GM04503 (cell line): ENCODE results near the gene RHOD.

Experiments
- DNase-seq: peaks from one replicate; pipeline ENCODE4 v3.0.0-alpha.2; 2012; ENCODE audit warnings: low read depth

Gene RHOD

GRCh38 chr11:67117672-67118180, 61.1 kb downstream of the RHOD start:
- DNase-seq, result no peak

DNA sequence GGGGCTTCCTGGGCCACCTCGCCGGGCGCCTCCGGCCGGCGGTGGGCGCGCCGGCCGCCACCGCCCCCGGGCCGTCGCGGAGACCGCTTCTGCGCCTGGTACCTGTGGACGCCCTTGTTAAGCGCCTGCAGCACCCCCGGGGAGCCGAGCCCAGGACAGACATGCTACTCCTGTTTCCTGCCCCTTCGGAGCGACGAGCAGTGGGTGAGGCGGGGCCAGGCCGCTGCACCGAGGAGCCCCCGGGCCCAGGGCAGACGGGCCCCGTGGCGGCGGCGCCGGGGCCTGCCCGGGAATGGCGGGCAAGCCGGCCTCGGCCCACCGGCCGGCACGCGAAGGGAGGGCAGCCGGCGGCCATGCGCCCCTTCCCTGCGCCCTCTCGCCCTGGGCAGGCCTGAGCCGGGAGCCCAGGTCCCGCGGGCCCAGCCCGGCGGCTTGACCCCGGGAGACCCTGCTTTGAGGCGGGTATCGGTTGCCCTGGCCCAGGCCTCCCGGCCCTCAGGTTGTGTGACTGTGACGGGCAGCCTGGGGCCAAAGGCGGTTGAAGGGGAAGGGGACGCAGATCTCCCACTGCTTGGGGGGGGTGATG, 61.6 kb downstream of the RHOD start:
- DNase-seq, result no peak

DNA sequence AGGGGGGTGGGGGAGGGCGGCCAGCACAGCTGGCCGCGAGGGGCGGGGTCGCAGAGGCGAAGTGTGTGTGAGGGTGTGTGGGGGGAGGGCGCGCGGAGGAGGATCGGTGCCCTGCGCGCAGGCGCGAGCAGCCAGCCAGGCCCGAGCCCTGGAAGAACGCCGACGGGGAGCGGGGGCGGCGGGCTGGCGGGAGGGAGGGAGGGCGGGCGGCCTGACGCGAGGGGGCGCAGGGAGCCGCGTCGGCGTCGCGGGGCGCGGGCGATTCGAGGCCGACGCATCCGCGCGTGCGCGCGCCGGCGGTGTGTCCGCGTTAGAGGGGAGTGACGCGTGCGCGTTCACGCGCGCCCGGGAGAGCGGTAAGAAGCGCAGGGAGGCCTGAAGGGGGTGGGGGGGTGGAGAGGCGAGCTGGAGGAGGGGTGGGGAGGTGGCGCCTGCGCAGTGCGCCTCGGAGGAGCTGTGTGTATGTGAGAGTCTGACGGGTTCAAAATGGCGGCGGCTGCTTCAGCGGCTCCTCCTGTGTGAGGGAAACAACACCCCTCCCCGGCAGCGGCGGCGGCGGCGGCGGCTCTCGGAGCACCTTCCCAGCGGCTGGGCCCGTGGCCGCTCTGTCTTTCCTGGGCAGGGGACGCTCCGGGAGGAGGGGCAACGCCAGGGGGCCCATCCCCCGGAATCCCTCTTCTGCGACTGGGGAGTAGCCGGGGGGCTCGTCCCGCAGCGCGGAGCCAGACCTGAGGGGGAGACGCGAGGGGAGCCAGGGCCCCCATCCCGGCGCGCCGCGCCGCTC, 62.3 kb downstream of the RHOD start, which contains the start of gene KDM2A:
KDM2A (plus strand) TSS at position 463 of the 784 bp plus-strand sequence. CDS start 2,054 bp downstream, outside the sequence.
- DNase-seq, result peak; percentile 85

- no peak for DNase-seq
Measured at GRCh38 chr11:67119585-67120391, 63.1 kb downstream of the RHOD start.

GRCh38 chr11:67120456-67120855, 63.8 kb downstream of the RHOD start:
- DNase-seq, result no peak

DNA sequence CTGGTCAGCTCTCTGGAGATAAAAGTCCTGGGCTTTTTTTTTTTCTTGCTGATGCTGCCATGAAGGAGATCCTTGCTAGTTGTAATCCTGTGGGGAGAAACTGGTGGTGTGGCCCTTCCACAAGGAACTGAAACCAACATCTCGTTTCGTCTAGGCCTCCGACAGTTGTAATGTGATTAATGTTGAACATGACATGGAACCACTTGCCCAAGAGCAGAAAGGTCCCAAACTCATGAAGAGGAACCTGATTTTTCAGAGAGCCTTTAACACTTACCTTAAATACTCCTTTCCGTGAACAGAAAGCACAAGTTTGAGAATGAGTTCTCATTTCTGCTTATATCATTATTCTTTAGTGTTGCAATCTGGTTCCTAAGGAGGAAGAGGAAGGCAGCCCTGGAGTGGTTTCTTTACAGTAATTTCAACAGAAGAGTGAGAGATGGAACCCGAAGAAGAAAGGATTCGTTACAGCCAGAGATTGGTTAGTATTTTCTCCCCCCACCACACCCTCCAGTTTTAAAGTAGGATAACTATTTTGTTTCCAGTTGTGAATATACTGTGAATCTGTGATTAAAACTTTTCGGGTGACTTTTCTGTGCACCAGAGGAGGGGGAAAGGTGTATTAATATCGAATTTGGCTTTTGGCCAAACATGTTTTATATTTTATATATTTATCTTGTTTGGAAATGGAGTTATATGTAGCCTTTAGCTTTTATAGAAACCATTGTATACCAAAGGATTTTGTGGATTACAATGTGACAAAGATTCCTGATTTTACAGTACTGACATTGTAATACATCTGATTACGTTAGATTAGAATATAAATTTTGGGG, 64.4 kb downstream of the RHOD start:
- no peak for DNase-seq
